ENCODE measurements around the gene GAL3ST2.

GRCh38 chr2:241844066-241844728, 67.6 kb downstream of the GAL3ST2 start:
- TF ChIP-seq CTCF (IDR thresholded peaks at IDR 0.05) (peak in 3 of 4 experiments; percentile 27 to 59 (median 42)), POLR2A (IDR thresholded peaks at IDR 0.05) (peak in 1 of 2 donors; percentile 25)

All from uterus (tissue), 2 donors.